H1 (cell line): Measurements from ENCODE around the gene SLC1A2. TPM values are rescaled to one million over a fixed set of nuclear protein-coding genes. Genes with fewer than 3 reads are reported as not detected.

Experiments used
- CTCF ChIA-PET: fragments of 300-600 bp; sonication (Branson Sonifier 250); formaldehyde crosslinking; loops from one replicate; lab custom pipeline; 2021; ENCODE audit not compliant: partially characterized antibody; lab: Charles Lee
- POLR2A ChIA-PET: fragments of 300-600 bp; sonication (Branson Sonifier 250); formaldehyde crosslinking; loops from one replicate; lab custom pipeline; 2021; ENCODE audit warnings: inconsistent platforms; ENCODE audit not compliant: partially characterized antibody; lab: Charles Lee
- DNase-seq, 2 experiments: peaks; one replicate each; pipeline versions ENCODE4 v3.0.0 to v3.0.0-alpha.2; 2010 to 2022; ENCODE audit warnings: low spot score in 2 of 2, low read depth in 1 of 2, mixed read lengths in 1 of 2
- FAIRE-seq: peaks from 2 replicates; lab custom pipeline; 2011; peaks lifted over from hg19 to GRCh38; lab: Jason Lieb, UNC
- H2AFZ ChIP-seq: 2 replicates; pipeline ENCODE4 v1.8.1; 2012; ENCODE audit warnings: low read length, inconsistent platforms
- H2AK5ac ChIP-seq: 2 replicates; pipeline ENCODE4 v1.6.1; 2013; ENCODE audit warnings: low read depth, low read length
- H2BK120ac ChIP-seq: replicated peaks from 2 replicates; pipeline ENCODE3; 2013; ENCODE audit warnings: low read depth, low read length, inconsistent platforms
- H2BK12ac ChIP-seq: 2 replicates; pipeline ENCODE4 v1.6.1; 2013; ENCODE audit warnings: low read depth, low read length
- H2BK15ac ChIP-seq: 2 replicates; pipeline ENCODE4 v1.6.1; 2013; ENCODE audit warnings: low read length
- H2BK20ac ChIP-seq: 2 replicates; pipeline ENCODE4 v1.6.1; 2013; ENCODE audit warnings: low read length
- H2BK5ac ChIP-seq: 2 replicates; pipeline ENCODE4 v1.6.1; 2013; ENCODE audit warnings: low read depth, low read length
- H3K14ac ChIP-seq: 2 replicates; pipeline ENCODE4 v1.6.1; 2013; ENCODE audit warnings: inconsistent platforms; ENCODE audit not compliant: insufficient read length
- H3K18ac ChIP-seq: 2 replicates; pipeline ENCODE4 v1.6.1; 2013; ENCODE audit warnings: low read length; ENCODE audit errors: extremely low read depth
- H3K23ac ChIP-seq: 2 replicates; pipeline ENCODE4 v1.6.1; 2013; ENCODE audit warnings: inconsistent platforms; ENCODE audit not compliant: insufficient read length
- H3K23me2 ChIP-seq: 2 replicates; pipeline ENCODE4 v1.6.1; 2013; ENCODE audit warnings: low read depth, low read length
- H3K27ac ChIP-seq: 2 replicates; pipeline ENCODE4 v1.6.1; 2011; ENCODE audit warnings: low read depth, low read length, inconsistent platforms
- H3K27me3 ChIP-seq, 4 experiments: replicated peaks in 1 of 4; 1 replicate in 1 of 4; 2 replicates in 3 of 4; pipeline versions ENCODE4 v1.6.1 to v1.8.1; 2011 to 2013; ENCODE audit warnings: low read length in 3 of 4, mild to moderate bottlenecking in 3 of 4, inconsistent platforms in 2 of 4, mixed read lengths in 2 of 4, moderate library complexity in 1 of 4; ENCODE audit not compliant: control insufficient read depth in 3 of 4, insufficient read depth in 3 of 4; ENCODE audit errors: extremely low read depth in 1 of 4
- H3K36me3 ChIP-seq, 4 experiments: 2 replicates each; pipeline versions ENCODE4 v1.6.1 to v1.8.1; 2011 to 2013; ENCODE audit warnings: mild to moderate bottlenecking in 4 of 4, low read length in 3 of 4, moderate library complexity in 2 of 4, control low read depth in 1 of 4, inconsistent platforms in 1 of 4; ENCODE audit not compliant: insufficient read depth in 4 of 4, control insufficient read depth in 2 of 4
- H3K4ac ChIP-seq: replicated peaks from 2 replicates; pipeline ENCODE3; 2013; ENCODE audit warnings: low read length, low read depth, mixed read lengths, inconsistent platforms; ENCODE audit not compliant: insufficient read length
- H3K4me1 ChIP-seq, 4 experiments: replicated peaks in 1 of 4; 1 replicate in 1 of 4; 2 replicates in 3 of 4; pipeline versions ENCODE4 v1.6.1 to v1.8.1; 2011 to 2013; ENCODE audit warnings: low read length in 3 of 4, inconsistent platforms in 2 of 4, mixed read lengths in 1 of 4; ENCODE audit not compliant: insufficient read depth in 4 of 4, control insufficient read depth in 3 of 4
- H3K4me2 ChIP-seq, 2 experiments: 2 replicates each; pipeline versions ENCODE4 v1.6.1 to v1.8.1; 2011 to 2013; ENCODE audit warnings: low read depth in 2 of 2, low read length in 2 of 2, control low read depth in 1 of 2, inconsistent platforms in 1 of 2, mild to moderate bottlenecking in 1 of 2; ENCODE audit not compliant: insufficient read depth in 1 of 2
- H3K4me3 ChIP-seq, 4 experiments: fragments of 200-600, 300-600 bp in 1 of 4; sonication (generic), shearing (Covaris generic), sonication (Bioruptor Twin) in 1 of 4; 2 replicates each; pipeline versions ENCODE4 v1.5.1 to v1.8.1; 2011 to 2016; ENCODE audit warnings: low read length in 4 of 4, low read depth in 3 of 4, control low read depth in 2 of 4, inconsistent platforms in 2 of 4, mild to moderate bottlenecking in 2 of 4, mixed read lengths in 1 of 4, moderate library complexity in 1 of 4; ENCODE audit not compliant: insufficient read depth in 2 of 4; ENCODE audit errors: extremely low read depth in 1 of 4
- H3K56ac ChIP-seq: replicated peaks from 2 replicates; pipeline ENCODE3; 2013; ENCODE audit warnings: low read depth, mild to moderate bottlenecking, mixed read lengths, low read length, inconsistent platforms; ENCODE audit not compliant: insufficient read length
- H3K79me1 ChIP-seq: 2 replicates; pipeline ENCODE4 v1.6.1; 2013; ENCODE audit warnings: low read depth, low read length, control low read depth
- H3K79me2 ChIP-seq, 2 experiments: 2 replicates each; pipeline versions ENCODE4 v1.6.1 to v1.8.1; 2012 to 2013; ENCODE audit warnings: low read length in 2 of 2, mild to moderate bottlenecking in 2 of 2, inconsistent platforms in 1 of 2; ENCODE audit not compliant: insufficient read depth in 2 of 2, control insufficient read depth in 1 of 2
- H3K9ac ChIP-seq, 4 experiments: replicated peaks in 1 of 4; 1 replicate in 1 of 4; 2 replicates in 3 of 4; pipeline versions ENCODE4 v1.6.1 to v1.8.1; 2011 to 2013; ENCODE audit warnings: low read depth in 3 of 4, low read length in 3 of 4, control low read depth in 2 of 4, mild to moderate bottlenecking in 2 of 4, moderate library complexity in 2 of 4, inconsistent platforms in 1 of 4; ENCODE audit errors: extremely low read depth in 1 of 4
- H3K9me3 ChIP-seq, 2 experiments: 2 replicates each; pipeline versions ENCODE4 v1.6.1 to v1.8.1; 2012 to 2013; ENCODE audit warnings: mild to moderate bottlenecking in 2 of 2, moderate library complexity in 2 of 2, control low read depth in 1 of 2, inconsistent platforms in 1 of 2, low read depth in 1 of 2, low read length in 1 of 2, mixed read lengths in 1 of 2; ENCODE audit not compliant: insufficient read depth in 2 of 2
- H4K20me1 ChIP-seq, 2 experiments: replicated peaks in 1 of 2; 2 replicates each; pipeline versions ENCODE3 to v1.8.1; 2011 to 2013; ENCODE audit warnings: inconsistent platforms in 2 of 2, low read length in 2 of 2, mild to moderate bottlenecking in 1 of 2; ENCODE audit not compliant: insufficient read depth in 2 of 2, control insufficient read depth in 1 of 2
- H4K5ac ChIP-seq: 2 replicates; pipeline ENCODE4 v1.6.1; 2013; ENCODE audit warnings: low read length, low read depth, mixed read lengths, inconsistent platforms; ENCODE audit not compliant: insufficient read length
- H4K8ac ChIP-seq: 2 replicates; pipeline ENCODE4 v1.8.0; 2013; ENCODE audit warnings: mild to moderate bottlenecking, moderate library complexity, low read length, inconsistent platforms; ENCODE audit not compliant: insufficient read depth; ENCODE audit errors: extremely low read depth
- H4K91ac ChIP-seq: replicated peaks from 2 replicates; pipeline ENCODE3; 2013; ENCODE audit warnings: low read length, mixed read lengths, inconsistent platforms; ENCODE audit not compliant: insufficient read length
- CHD2 ChIP-seq: IDR thresholded peaks from 2 replicates; pipeline ENCODE4 v1.6.1; 2012; ENCODE audit warnings: low read length, improper control_type of control experiment
- GABPA ChIP-seq: IDR thresholded peaks from 2 replicates; pipeline ENCODE4 v1.6.1; 2011; ENCODE audit warnings: mild to moderate bottlenecking, low read length, moderate library complexity, borderline replicate concordance; ENCODE audit not compliant: insufficient read depth
- KDM5A ChIP-seq: fragments of 200-600 bp; IDR thresholded peaks from 2 replicates; pipeline ENCODE4 v1.7.1; 2012; ENCODE audit warnings: mild to moderate bottlenecking, low read length, inconsistent platforms, mixed read lengths
- PHF8 ChIP-seq: fragments of 200-600 bp; sonication (generic); conservative IDR thresholded peaks from 2 replicates; pipeline ENCODE4 v1.7.1; 2012; ENCODE audit warnings: low read depth, mild to moderate bottlenecking, inconsistent platforms, low read length, moderate library complexity
- SP2 ChIP-seq: IDR thresholded peaks from 2 replicates; pipeline ENCODE4 v1.6.1; 2012; ENCODE audit warnings: mild to moderate bottlenecking, low read length, inconsistent platforms
- SRF ChIP-seq: IDR thresholded peaks from 2 replicates; pipeline ENCODE4 v1.6.1; 2011; ENCODE audit warnings: mild to moderate bottlenecking, low read depth, low read length, moderate library complexity
- WGBS, 2 experiments: shearing (Covaris generic) in 1 of 2; methylation state at CpG; one replicate each; pipeline versions ENCODE4 v1.1.6 to v1.1.7; 2013 to 2015; ENCODE audit warnings: low lambda C conversion rate in 2 of 2, mixed read lengths in 2 of 2, inconsistent platforms in 1 of 2, low coverage in 1 of 2, missing lambda C conversion rate in 1 of 2; ENCODE audit not compliant: insufficient replicate concordance in 2 of 2, insufficient coverage in 1 of 2, insufficient read length in 1 of 2; ENCODE audit errors: extremely low coverage in 1 of 2, missing lambda C conversion rate in 1 of 2; 5-methylcytosine and 5-hydroxymethylcytosine counted together
- polyA plus RNA-seq, 7 experiments: library from polyadenylated mRNA; depleted of rRNA in 3 of 7; stranded (reverse) in 5 of 7; unstranded in 2 of 7; fragments of >200 nt in 5 of 7; fragments of 200-250 nt in 2 of 7; gene quantifications; 1 replicate in 5 of 7; 2 replicates in 1 of 7; 4 replicates in 1 of 7; pipeline versions ENCODE4 v1.2.1 to v1.2.3, GENCODE V29; 2011 to 2013; ENCODE audit warnings: missing spikeins in 2 of 7, mixed read lengths in 2 of 7
- total RNA-seq: library from RNA; stranded (reverse); fragmentation: NEBNext Ultra II Directional; extraction: Animal tissue kit (Norgen Biotek cat#: 25700); gene quantifications from 2 replicates; pipeline ENCODE4 v1.2.1, GENCODE V29; 2021

SLC1A2 gene
- total and polyA plus RNA-seq, 2 of the 8 experiments (the other 6 are each of a cell fraction or from before 2014, with no cell fraction given) = 0.57 to 1.2 TPM

GRCh38 chr11:35363246-35363801, 56.0 kb downstream of the SLC1A2 start:
- no peak overlapping the region for H4K5ac ChIP-seq
- CTCF ChIA-PET = interaction anchor here (1.2 to 1.7 kb wide), 7 partner anchors 10 to 573 kb away, joined by 3 to 5 read pairs (median 4); no protein-coding TSS in a partner anchor

More at GRCh38 chr11:35363246-35363801, 56.0 kb downstream of the SLC1A2 start:
- Histone ChIP-seq H2BK15ac (no peak overlapping the region), H3K23ac (no peak overlapping the region), H3K79me2 (no peaks in the 10 kb centered on the region), H2BK12ac (no peak overlapping the region), H3K4me2 (no peak overlapping the region), H3K36me3 (no peaks in the 10 kb centered on the region), H3K9me3 (no peaks in the 10 kb centered on the region), H3K4me1 (no peaks in the 10 kb centered on the region), H3K14ac (no peak overlapping the region), H2AK5ac (no peak overlapping the region), H2BK5ac (no peak overlapping the region), H3K18ac (no peak overlapping the region), H3K79me1 (no peaks in the 10 kb centered on the region), H2AFZ (no peak overlapping the region), H4K20me1 (no peaks in the 10 kb centered on the region), H3K27ac (no peak overlapping the region), H4K8ac (no peak overlapping the region), H3K56ac (no peak overlapping the region), H3K4ac (no peak overlapping the region), H3K27me3 (peaks cover 0 to 2% (median 0%) of the 10 kb centered on the region in 4 experiments; a peak in 1 of 7 replicates), H2BK20ac (no peak overlapping the region), H4K91ac (no peak overlapping the region), H3K23me2 (no peaks in the 10 kb centered on the region), H3K9ac (no peak overlapping the region), H2BK120ac (no peak overlapping the region), H3K4me3 (no peak overlapping the region)
- FAIRE-seq (no peak), DNase-seq (no peak)
- WGBS, 2 experiments = 82% methylated on average over 5 of the region's 5 CpGs; no CpG with 5 or more reads in 1 of the 2 experiments
- TF ChIP-seq KDM5A (no peak), GABPA (no peak), SP2 (no peak), SRF (no peak), PHF8 (no peak), CHD2 (no peak)
- POLR2A ChIA-PET = no interaction called here
